ENCODE data around the gene BSPH1.

The BSPH1 gene, protein sequence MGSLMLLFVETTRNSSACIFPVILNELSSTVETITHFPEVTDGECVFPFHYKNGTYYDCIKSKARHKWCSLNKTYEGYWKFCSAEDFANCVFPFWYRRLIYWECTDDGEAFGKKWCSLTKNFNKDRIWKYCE

DNA sequence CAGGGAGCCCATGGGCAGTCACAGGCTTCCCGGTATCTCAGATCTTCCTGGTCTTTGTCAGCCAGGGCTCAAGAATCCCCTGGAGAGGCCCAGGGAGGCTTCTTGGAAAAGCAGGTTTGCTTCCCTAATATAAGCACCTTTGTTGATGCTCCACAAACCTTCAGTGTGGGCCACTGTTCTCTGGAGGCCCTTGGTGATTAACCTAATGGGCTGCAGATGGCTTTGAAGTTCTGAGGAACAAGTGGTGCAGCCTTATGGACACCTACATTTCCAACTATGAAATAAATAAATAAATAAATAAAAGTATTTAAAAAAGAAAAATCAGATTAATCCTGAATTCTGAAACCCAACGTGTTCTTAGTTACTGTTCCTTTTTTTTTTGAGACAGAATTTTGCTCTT, at the start of gene BSPH1:
Gene BSPH1 (minus strand): TSS at position 101 of the 400 bp plus-strand sequence. CDS start 89 bp downstream, at position 12.
- no peak within 1 kb of the TSS for H3K4me3 Mint-ChIP-seq
- H3K36me3 Mint-ChIP-seq (ENCODE audit: low read depth): no peaks in the 10 kb centered on the region
- no peaks in the 10 kb centered on the region for H3K27me3 Mint-ChIP-seq (ENCODE audit: low read depth)
- no peaks in the 10 kb centered on the region for H3K9me3 Mint-ChIP-seq
- no peak for DNase-seq (ENCODE audit: low spot score)
- H3K4me1 Mint-ChIP-seq (ENCODE audit: low read depth): no peaks in the 10 kb centered on the region
- H3K27ac Mint-ChIP-seq: no peak within 1 kb of the TSS

DNA sequence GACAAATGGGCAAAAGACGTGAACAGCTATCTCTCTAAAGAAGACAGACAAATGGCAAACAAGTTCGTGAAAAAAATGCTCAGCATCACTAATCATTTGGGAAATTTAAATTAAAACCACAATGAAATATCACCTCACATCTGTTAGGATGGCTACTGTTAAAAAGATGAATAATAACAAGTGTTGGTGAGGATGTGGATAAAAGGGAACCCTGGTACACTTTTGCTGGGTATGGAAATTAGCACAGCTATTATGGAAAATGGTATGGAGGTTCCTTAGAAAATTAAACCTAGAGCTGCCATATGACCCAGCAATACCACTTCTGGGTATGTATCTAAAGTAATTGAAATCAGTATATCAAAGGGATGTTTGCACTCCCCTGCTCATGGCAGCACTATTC, 44.8 kb upstream of the BSPH1 start:
- Mint-ChIP-seq H3K27me3 (ENCODE audit: low read depth) (no peaks in the 10 kb centered on the region), H3K36me3 (ENCODE audit: low read depth) (no peaks in the 10 kb centered on the region)

DNA sequence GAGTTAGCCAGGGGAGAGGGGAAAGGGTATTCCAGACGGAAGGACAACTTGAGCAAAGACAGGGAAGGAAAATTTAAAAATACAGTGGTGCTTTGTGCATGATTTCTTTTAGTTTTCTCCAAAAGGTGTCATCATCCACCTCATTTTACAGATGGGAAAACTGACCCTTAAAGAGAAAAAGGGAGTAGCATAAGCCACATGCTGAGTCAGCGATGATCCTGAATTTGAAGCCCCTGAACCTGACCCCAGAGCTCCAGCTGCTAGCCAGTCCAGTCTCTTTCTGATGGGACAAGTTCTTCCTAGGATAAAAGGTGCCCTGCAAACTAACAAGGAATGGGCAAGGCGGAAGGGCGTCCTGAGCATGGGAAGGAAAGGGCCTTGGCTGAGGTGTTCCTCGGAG, 41.6 kb upstream of the BSPH1 start:
- no peak for DNase-seq (ENCODE audit: low spot score)
- no peak overlapping the region for H3K4me3 Mint-ChIP-seq
- H3K36me3 Mint-ChIP-seq (ENCODE audit: low read depth): no peaks in the 10 kb centered on the region
- H3K4me1 Mint-ChIP-seq (ENCODE audit: low read depth): peaks cover 2% of the 10 kb centered on the region
- H3K27me3 Mint-ChIP-seq (ENCODE audit: low read depth): no peaks in the 10 kb centered on the region
- no peak overlapping the region for H3K27ac Mint-ChIP-seq
- peaks cover 17% of the 10 kb centered on the region for H3K9me3 Mint-ChIP-seq

More for the DNA sequence above, 44.8 kb upstream of the BSPH1 start:
- DNase-seq (ENCODE audit: low spot score): no peak
- Mint-ChIP-seq H3K27ac (no peak overlapping the region), H3K9me3 (peaks cover 22% of the 10 kb centered on the region), H3K4me3 (no peak overlapping the region), H3K4me1 (ENCODE audit: low read depth) (no peaks in the 10 kb centered on the region)

DNA sequence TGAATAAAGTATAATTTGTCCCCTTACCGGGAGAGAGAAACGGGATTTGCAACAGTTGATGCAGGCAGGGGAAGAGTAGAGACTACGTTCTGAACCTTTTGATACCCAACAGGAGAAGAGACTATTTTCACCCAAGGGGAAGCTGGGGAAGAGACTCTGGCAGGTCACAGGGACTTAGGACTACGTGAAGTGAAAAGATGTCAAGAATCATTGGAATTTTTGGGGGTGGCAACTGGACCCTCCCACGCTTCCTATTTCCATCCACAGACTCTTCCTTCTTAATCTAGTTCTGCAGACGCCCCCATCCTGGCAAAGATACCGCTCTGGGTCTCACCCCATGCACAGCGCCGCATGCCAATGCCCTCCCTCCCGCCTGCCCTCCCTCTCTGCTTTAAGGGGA, 38.1 kb upstream of the BSPH1 start:
- H3K27me3 Mint-ChIP-seq (ENCODE audit: low read depth): peaks cover 4% of the 10 kb centered on the region
- no peaks in the 10 kb centered on the region for H3K9me3 Mint-ChIP-seq
- no peak overlapping the region for H3K4me3 Mint-ChIP-seq
- no peak overlapping the region for H3K27ac Mint-ChIP-seq
- H3K36me3 Mint-ChIP-seq (ENCODE audit: low read depth): no peaks in the 10 kb centered on the region
- peaks cover 2% of the 10 kb centered on the region for H3K4me1 Mint-ChIP-seq (ENCODE audit: low read depth)
- no peak for DNase-seq (ENCODE audit: low spot score)

DNA sequence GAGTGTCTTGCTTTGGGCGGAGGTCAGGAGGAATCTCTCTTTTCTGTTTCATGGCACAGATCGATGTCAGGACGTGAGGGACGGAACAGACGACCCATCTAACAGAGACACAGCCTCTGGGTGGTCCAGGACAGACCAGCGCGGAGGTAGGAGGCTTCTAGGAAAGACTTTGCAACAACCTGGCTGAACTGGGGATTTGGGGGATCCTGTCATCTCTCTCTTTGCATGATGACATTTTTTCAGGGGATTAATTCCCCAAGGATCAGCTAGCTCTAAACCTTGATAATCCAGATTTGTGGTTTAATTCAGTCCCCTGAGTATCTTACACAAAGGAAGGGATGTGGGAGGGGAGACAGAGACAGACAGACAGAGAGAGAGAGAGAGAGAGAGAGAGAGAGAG, 37.5 kb upstream of the BSPH1 start:
- no peak for DNase-seq (ENCODE audit: low spot score)
- H3K36me3 Mint-ChIP-seq (ENCODE audit: low read depth): no peaks in the 10 kb centered on the region
- peaks cover 2% of the 10 kb centered on the region for H3K4me1 Mint-ChIP-seq (ENCODE audit: low read depth)
- H3K27ac Mint-ChIP-seq: no peak overlapping the region
- no peak overlapping the region for H3K4me3 Mint-ChIP-seq
- H3K9me3 Mint-ChIP-seq: no peaks in the 10 kb centered on the region
- peaks cover 4% of the 10 kb centered on the region for H3K27me3 Mint-ChIP-seq (ENCODE audit: low read depth)

DNA sequence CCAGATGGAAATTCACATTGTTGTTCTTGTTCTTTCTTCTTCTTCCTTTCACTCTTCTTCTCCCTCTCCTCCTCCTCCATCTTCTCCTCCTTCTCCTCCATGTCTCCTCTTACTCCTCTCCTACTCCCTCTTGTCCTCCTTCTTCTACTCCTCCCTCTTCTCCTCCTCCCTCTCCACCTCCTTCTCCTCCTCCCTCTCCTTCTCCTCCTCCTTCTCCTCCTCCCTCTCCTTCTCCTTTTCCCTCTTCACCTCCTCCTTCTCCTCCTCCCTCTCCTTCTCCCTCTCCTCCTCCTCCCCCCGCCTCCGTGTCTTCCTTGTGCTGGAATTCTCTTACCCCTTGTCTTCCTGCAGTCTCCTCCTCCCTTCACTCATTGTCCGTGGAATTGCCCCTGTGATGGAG, 33.5 kb upstream of the BSPH1 start:
- no peak for DNase-seq (ENCODE audit: low spot score)
- H3K27me3 Mint-ChIP-seq (ENCODE audit: low read depth): peaks cover 4% of the 10 kb centered on the region
- no peaks in the 10 kb centered on the region for H3K9me3 Mint-ChIP-seq
- no peak overlapping the region for H3K27ac Mint-ChIP-seq
- no peaks in the 10 kb centered on the region for H3K36me3 Mint-ChIP-seq (ENCODE audit: low read depth)
- H3K4me1 Mint-ChIP-seq (ENCODE audit: low read depth): peaks cover 2% of the 10 kb centered on the region
- H3K4me3 Mint-ChIP-seq: no peak overlapping the region

DNA sequence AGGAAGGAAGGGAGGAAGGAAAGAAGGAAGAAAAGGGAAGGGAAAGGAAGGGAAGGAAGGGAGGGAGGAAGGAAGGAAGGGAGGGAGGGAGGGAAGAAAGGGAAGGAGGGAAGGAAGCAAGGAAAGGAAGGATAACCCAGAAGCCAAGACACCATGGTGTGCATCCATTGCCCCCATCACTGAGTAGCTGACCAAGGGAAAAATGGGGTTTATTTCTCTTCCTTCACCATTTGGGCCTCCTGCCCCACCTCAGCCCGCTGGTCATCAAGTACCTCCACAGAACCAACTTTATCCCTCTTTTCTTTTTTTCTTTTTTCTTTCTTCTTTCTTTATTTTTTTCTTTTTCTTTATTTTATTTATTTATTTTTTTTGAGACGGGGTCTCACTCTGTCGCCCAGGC, 31.5 kb upstream of the BSPH1 start:
- H3K36me3 Mint-ChIP-seq (ENCODE audit: low read depth): no peaks in the 10 kb centered on the region
- H3K27me3 Mint-ChIP-seq (ENCODE audit: low read depth): peaks cover 4% of the 10 kb centered on the region
- H3K4me1 Mint-ChIP-seq (ENCODE audit: low read depth): no peaks in the 10 kb centered on the region
- no peak overlapping the region for H3K4me3 Mint-ChIP-seq
- H3K27ac Mint-ChIP-seq: no peak overlapping the region
- no peak for DNase-seq (ENCODE audit: low spot score)
- no peaks in the 10 kb centered on the region for H3K9me3 Mint-ChIP-seq

DNA sequence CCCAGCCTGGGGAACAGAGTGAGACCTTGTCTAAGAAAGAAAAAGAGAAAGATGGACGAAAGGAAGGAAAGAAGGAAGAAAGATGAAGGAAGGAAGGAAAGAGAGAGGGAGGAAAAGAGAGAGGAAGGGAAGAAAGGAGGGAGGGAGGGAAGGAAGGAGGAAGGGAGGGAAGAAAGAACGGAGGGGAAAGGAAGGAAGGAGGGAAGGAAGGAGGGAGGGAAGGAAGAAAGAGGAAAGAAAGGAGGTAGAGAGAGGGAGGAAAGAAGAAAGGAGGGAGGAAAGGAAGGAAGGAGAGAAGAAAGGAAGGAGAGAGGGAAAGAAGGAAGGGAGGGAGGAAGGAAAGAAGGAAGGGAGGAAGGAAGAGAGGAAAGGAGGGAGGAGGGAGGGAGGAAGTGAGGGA, 31.0 kb upstream of the BSPH1 start:
- no peak overlapping the region for H3K4me3 Mint-ChIP-seq
- H3K27me3 Mint-ChIP-seq (ENCODE audit: low read depth): peaks cover 4% of the 10 kb centered on the region
- no peaks in the 10 kb centered on the region for H3K4me1 Mint-ChIP-seq (ENCODE audit: low read depth)
- no peak for DNase-seq (ENCODE audit: low spot score)
- H3K27ac Mint-ChIP-seq: no peak overlapping the region
- H3K9me3 Mint-ChIP-seq: no peaks in the 10 kb centered on the region
- no peaks in the 10 kb centered on the region for H3K36me3 Mint-ChIP-seq (ENCODE audit: low read depth)

DNA sequence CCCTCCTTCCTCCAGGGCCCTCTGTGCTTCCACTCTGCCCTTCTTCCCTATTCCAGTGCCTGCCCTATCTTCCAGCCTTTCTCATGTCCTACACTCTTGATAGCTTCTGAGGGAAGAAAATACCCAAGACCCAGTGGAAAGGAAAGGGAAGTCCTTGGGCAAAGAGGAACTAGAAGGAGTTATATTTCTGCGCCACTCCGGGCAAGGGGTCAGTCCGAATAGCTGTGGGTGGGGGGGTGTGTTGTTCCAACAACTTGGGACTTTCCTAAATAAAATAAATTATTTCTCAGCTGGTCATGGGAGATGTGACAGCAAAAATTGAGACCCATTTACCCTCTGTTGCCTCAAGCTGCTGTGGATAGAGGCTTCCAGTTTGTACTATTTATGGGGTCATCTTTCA, 28.7 kb upstream of the BSPH1 start:
- no peaks in the 10 kb centered on the region for H3K9me3 Mint-ChIP-seq
- H3K36me3 Mint-ChIP-seq (ENCODE audit: low read depth): no peaks in the 10 kb centered on the region
- no peak overlapping the region for H3K27ac Mint-ChIP-seq
- no peaks in the 10 kb centered on the region for H3K4me1 Mint-ChIP-seq (ENCODE audit: low read depth)
- no peak for DNase-seq (ENCODE audit: low spot score)
- H3K27me3 Mint-ChIP-seq (ENCODE audit: low read depth): no peaks in the 10 kb centered on the region
- H3K4me3 Mint-ChIP-seq: no peak overlapping the region

DNA sequence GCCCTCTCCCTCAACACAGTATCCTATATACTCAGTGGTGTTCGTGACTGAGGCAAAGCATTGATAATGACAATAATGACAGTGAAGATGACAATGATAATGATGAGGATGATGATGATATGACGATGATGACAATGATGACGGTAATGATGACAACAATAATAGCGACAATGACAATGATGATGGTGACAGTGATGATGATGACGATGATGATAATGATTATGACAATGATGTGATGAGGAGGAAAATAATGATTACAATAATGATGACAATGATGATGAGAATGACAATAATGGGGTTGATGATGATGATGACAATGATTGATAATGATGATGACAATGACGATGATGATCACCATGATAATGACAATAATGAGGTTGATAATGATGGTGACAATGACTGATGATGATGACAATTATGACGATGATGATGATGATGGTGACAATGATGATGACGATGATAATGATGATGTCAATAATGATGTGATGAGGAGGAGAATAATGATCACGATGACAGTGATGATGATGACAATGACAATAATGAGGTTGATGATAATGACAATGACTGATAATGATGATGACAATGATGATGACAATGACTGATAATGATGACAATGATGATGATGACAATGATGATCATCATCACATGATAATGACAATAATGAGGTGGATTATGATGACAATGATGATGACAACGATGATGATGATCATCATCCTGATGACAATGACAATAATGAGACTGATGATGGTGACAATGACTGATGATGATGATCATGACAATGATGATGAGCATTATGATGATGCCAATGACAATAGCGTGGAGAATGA, 19.2 kb upstream of the BSPH1 start:
- DNase-seq (ENCODE audit: low spot score): no peak
- no peaks in the 10 kb centered on the region for H3K27me3 Mint-ChIP-seq (ENCODE audit: low read depth)
- H3K4me1 Mint-ChIP-seq (ENCODE audit: low read depth): no peaks in the 10 kb centered on the region
- H3K36me3 Mint-ChIP-seq (ENCODE audit: low read depth): no peaks in the 10 kb centered on the region
- H3K27ac Mint-ChIP-seq: no peak overlapping the region
- H3K9me3 Mint-ChIP-seq: peaks cover 3% of the 10 kb centered on the region
- H3K4me3 Mint-ChIP-seq: no peak overlapping the region

DNA sequence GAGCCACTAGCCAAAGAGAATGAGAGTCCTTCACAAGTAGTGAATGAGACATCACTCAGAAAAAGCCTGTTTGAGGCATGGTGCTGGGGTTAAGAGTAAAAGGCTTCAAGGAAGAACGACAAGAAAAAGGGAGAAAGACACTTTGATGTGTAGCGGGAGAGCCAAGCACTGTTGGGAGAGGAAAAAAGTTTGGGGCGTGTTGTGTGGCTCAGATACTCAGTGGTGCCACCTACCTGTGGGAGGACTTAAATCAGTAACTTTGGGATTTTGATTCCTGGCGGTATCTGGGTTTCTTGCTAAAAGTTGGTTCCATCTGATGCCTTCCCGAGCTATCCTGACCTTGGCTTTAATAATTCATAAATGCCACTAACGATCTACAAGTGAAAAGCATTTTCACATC, 14.8 kb upstream of the BSPH1 start:
- Mint-ChIP-seq H3K27me3 (ENCODE audit: low read depth) (no peaks in the 10 kb centered on the region), H3K36me3 (ENCODE audit: low read depth) (no peaks in the 10 kb centered on the region), H3K9me3 (peaks cover 3% of the 10 kb centered on the region), H3K4me1 (ENCODE audit: low read depth) (no peaks in the 10 kb centered on the region), H3K27ac (no peak overlapping the region), H3K4me3 (no peak overlapping the region)
- DNase-seq (ENCODE audit: low spot score): no peak

DNA sequence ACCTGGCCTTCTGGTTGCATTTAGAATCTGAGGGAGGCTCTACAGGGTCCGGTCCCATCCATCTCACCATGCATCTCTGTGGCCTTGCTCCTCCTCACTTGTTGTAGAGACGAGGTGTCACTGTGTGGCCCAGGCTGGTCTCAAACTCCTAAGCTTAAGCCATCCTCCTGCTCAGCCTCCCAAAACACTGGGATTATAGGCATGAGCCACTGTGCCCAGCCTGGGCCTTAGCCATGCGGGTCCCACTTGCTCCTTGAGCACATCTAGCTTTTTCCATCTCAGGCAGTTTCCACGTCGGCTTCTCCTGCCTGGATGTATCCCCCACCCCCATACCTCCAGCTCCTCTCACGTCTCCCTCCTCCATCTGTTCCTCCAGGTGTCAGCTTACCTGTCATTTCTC, 12.3 kb upstream of the BSPH1 start:
- no peak overlapping the region for H3K27ac Mint-ChIP-seq
- no peaks in the 10 kb centered on the region for H3K27me3 Mint-ChIP-seq (ENCODE audit: low read depth)
- peaks cover 3% of the 10 kb centered on the region for H3K9me3 Mint-ChIP-seq
- no peaks in the 10 kb centered on the region for H3K36me3 Mint-ChIP-seq (ENCODE audit: low read depth)
- DNase-seq (ENCODE audit: low spot score): no peak
- no peaks in the 10 kb centered on the region for H3K4me1 Mint-ChIP-seq (ENCODE audit: low read depth)
- no peak overlapping the region for H3K4me3 Mint-ChIP-seq

DNA sequence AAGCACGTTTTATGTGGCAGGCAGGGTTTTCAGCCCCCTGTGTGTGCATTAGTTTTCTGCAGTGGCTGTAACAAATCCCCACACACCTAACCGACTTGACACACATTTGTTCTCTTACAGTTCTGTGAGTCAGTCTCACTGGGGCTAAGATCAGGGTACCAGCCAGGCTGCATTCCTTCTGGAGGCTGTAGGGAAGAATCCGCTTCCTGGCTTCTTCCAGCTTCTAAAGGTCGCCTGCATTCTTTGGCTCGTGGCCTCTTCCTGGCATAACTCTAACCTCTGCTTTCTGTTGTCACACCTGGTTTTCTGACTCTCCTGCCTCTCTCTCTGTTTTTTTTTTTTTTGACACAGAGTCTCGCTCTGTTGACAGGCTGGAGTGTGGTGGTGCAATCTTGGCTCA, 8.9 kb upstream of the BSPH1 start:
- no peak overlapping the region for H3K4me3 Mint-ChIP-seq
- H3K36me3 Mint-ChIP-seq (ENCODE audit: low read depth): no peaks in the 10 kb centered on the region

DNA sequence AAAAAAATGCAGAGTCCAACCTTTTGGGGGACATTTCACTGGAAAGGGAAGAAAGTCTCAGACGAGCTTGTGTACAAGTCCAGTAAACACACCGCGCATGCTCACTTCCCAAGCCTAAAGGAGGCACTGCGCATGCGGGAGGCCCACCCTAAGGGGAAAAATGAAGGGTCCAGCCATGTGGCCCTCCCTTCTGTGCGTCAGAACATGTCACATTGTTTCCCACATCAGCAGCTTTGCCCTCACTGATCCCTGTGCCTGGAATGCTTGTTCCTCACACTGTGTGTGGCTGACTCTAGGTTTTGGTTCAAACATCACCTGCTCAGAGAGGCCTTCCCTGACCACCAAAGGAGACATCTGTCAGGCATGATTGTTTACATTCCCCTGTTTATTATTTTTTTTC, 6.8 kb upstream of the BSPH1 start:
- H3K36me3 Mint-ChIP-seq (ENCODE audit: low read depth): no peaks in the 10 kb centered on the region
- H3K27ac Mint-ChIP-seq: no peak overlapping the region
- no peak for DNase-seq (ENCODE audit: low spot score)
- H3K9me3 Mint-ChIP-seq: no peaks in the 10 kb centered on the region
- H3K4me3 Mint-ChIP-seq: no peak overlapping the region
- no peaks in the 10 kb centered on the region for H3K4me1 Mint-ChIP-seq (ENCODE audit: low read depth)
- no peaks in the 10 kb centered on the region for H3K27me3 Mint-ChIP-seq (ENCODE audit: low read depth)

More for the DNA sequence above, 8.9 kb upstream of the BSPH1 start:
- no peaks in the 10 kb centered on the region for H3K9me3 Mint-ChIP-seq
- H3K27ac Mint-ChIP-seq: no peak overlapping the region
- no peak for DNase-seq (ENCODE audit: low spot score)
- H3K4me1 Mint-ChIP-seq (ENCODE audit: low read depth): no peaks in the 10 kb centered on the region
- H3K27me3 Mint-ChIP-seq (ENCODE audit: low read depth): no peaks in the 10 kb centered on the region

Data from T-helper 2 cell treated with Interferon-gamma antibody and Interleukin-4, amounts not matched to agents 5 μg/mL and 100 μg/mL, for 36 hours (primary cell).